GM19455 (cell line): ENCODE measurements around the gene PPP2R2B.

ENCODE experiments used
- ATAC-seq: cut with Tn5 transposase; IDR thresholded peaks from one replicate; pipeline ENCODE4 v1.9.1; 2021; ENCODE audit not compliant: unreplicated experiment

PPP2R2B gene

GRCh38 chr5:146788898-146789297 lies 89.7 kb downstream of the PPP2R2B start:
- no peak for ATAC-seq

DNA sequence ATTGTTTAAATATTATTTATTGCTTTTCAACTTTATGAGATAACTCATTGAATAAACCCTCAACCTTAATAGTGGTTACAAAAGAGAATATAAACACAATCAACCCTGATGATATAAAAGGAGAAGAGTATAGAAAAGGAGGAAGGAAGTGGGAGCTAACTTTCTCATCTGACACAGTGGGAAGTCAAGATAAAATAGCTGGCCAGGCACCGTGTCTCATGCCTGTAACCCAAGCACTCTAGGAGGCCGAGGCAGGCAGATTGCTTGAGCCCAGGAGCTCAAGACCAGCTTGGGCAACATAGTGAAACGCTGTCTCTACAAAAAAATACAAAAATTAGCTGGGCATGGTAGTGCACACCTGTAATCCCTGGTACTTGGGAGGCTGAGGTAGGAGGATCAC lies 93.5 kb downstream of the PPP2R2B start:
- no peak for ATAC-seq

DNA sequence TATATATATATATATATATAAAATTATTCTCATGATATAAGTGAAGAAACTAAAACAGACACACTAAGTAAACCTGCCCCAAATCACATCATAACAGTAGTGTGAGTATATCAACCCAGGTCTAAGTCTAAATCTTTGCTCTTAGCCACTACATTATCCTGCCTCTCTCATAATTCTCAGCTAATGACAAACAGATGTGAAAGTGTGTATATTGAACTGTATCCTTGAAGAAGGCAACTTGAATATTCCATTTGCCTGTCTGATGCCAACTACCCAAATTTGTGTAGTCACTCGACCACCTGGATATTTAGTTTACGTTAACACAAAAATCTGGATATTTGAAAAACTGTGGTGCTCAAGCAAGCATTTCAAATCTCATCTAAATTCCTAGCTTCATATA lies 97.4 kb downstream of the PPP2R2B start:
- ATAC-seq = no peak

GRCh38 chr5:146779211-146779869 lies 99.2 kb downstream of the PPP2R2B start:
- ATAC-seq = no peak

- ATAC-seq = no peak
These were observed 99.8 kb downstream of the PPP2R2B start for GRCh38 chr5:146778795-146779194.

DNA sequence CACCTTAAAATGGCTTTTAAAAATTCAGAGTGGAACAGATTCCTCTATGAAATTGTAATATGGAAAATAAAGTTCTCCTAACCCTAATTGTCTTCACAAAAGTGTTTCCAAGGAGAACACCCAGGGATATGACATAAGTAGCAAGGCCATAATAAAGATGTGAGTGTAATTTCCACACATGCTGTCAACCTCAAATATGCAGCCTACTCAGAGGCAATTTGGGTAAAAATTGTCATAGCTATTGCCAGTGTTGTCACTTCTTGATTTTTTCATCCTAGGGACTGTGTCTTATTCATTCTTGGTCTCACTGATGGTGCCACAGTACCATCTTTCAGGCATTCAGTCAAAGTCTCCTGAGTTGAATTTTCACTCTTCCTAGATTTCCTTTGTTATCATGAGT lies 100.3 kb downstream of the PPP2R2B start:
- no peak for ATAC-seq

GRCh38 chr5:146772881-146773466 lies 105.6 kb downstream of the PPP2R2B start:
- ATAC-seq = no peak

DNA sequence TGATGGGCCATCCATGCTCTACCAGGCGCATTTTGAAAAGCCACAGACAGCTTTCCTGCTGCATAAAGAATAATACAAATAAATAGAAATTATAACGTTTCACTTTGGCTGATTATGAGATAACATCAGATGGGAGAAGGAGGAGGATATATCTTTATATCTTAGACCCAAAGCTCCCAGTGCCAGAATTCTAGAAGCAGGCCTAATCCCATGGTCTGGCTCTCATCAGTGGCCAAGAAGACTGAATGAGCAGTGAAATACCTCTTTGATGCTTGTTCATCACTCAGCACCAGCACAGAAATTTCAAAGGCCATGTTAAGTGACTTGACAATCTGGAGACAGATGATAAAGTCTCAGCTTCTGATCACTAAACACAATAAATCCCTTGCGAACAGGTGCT lies 107.6 kb downstream of the PPP2R2B start:
- no peak for ATAC-seq

- ATAC-seq = no peak
These were observed 108.0 kb downstream of the PPP2R2B start for GRCh38 chr5:146770546-146770945.

DNA sequence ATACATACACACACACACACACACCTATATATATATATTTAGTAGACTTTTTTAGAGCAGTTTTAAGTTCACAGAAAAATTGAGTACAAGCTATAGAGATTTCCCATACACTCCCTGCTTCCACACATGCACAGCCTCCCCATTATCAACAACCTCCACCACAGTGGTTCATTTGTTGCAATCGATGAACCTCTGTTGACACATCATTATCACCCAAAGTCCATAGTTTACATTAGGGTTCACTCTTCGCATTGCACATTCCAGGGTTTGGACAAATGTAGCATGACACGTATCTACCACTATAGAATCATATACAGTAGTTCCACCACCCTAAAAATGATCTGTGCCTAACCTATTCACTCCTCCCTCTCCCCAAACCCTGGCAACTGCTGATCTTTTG lies 111.0 kb downstream of the PPP2R2B start:
- ATAC-seq = no peak

DNA sequence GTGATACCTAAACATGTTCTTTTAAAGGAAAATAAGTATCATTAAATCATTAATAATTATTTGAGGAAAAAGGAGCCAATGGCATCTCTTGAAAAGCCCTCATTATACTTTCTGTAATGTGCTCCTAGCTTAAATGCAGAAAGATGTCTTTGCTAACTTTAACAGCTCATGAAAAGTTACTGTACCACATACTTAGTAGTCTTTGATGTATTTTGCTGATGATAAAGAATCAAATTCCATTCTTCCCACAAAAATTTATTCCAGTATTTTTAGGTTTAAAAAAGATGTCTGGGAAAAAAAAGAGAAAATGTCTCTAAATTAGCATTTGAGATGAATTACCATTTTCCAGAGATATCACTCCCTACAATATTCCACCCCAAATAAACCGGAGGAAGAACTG lies 112.5 kb downstream of the PPP2R2B start:
- ATAC-seq = no peak

DNA sequence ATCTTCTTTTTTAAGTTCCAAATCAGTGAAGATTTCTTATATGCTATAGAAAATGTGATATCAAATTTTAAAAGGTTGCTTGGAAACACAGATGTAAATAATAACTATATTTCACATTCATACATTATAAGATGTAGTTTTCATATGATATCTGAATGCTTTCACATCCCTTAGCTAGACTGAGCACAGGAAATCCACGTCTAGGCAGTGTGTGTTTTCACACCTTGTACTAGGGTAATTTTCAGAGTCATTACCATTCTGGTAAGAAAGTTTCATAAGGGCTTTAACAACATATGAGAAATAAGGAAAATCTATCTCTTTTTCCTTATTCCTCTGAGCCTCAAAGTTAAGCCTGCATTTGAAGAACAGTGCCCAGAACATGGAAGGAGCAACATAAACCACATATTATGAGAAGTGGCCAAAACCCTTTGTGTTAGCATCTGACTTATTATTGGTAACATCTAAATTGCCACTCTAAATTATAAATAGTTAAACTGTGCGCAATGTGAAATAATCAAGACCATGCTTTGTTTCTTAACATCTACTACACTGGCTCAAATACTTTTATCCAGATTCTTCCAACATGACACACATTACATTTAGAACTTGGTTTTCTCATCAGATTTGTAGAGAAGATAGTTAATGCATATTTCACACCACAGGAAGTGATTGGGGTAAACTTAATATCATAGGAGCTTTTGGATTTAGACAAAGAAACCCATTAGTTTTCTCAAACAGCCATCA lies 113.3 kb downstream of the PPP2R2B start:
- ATAC-seq = no peak

DNA sequence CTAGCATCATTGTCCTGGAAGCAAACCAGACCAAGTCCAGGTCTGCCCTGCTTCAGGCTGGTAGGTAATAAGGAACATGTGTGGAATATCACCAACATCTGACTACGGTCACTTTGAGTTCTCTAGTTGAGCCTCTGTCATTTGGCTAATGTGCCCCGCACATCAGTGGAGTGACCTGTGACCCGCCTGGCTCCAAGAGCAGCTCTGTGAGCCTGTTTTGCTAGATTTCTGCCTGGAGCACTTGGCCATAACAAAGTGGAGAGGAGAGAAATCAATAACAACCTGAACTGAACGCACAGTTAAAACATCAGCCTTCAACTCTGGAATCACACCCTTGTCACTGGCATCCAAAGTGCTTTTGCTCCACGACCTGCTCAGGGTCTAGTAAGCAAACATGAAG lies 115.7 kb downstream of the PPP2R2B start:
- no peak for ATAC-seq

DNA sequence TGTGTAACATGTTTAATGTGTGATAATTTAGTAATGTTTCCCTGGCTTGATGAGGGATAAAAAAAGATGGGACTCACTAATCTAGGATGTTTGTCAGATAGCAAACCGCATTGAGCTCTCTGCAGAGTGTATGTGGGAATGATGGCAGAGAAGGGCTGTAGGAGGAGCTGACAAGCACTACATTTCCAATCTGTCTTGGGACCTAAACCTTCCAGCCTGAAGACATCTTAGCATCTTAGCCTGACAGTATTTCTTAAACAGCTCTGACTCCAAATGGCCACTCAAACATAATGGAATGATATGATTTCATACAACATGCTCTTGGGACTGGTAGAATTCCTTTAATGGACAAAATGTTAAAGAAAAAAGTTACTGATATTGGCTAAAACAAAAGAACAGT lies 116.7 kb downstream of the PPP2R2B start:
- no peak for ATAC-seq

DNA sequence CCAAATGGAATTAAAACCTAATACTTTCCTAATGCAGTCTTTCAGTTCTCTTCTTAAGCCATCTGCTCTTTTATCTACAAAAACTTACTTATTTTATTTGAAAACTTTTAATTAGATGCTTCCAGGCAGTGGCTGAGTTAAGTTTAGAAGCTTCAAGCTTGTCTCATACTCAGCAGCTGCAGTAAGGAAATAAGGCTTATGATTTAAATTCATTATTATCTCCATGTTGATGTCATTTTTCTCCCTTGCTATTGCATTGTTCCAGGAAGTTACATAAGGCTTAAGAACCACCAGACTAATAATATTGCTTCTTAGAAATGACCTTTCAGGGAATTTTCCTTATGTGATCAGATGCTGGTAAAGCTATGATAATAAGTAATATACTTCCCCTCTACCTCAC lies 119.6 kb downstream of the PPP2R2B start:
- no peak for ATAC-seq

GRCh38 chr5:146758076-146758475 lies 120.5 kb downstream of the PPP2R2B start:
- ATAC-seq = no peak

DNA sequence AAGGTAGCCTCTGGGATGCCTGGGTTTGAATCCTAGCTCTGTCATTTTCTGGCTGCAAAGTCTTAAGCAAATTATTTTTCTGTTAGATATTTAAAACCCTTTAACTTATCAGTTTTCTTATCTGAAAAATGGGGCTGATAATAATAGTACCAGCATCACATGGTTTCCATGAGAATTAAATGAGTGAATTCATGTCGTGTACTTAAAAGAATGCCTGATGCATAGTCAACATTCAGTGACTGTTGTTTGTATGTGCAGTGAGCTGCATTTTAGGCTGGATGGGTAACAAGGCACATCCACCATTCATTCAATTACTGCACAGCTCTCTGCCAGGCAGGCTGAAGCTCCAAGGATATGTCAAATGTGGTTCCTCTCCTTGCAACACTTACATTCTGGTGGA lies 122.0 kb downstream of the PPP2R2B start:
- no peak for ATAC-seq

DNA sequence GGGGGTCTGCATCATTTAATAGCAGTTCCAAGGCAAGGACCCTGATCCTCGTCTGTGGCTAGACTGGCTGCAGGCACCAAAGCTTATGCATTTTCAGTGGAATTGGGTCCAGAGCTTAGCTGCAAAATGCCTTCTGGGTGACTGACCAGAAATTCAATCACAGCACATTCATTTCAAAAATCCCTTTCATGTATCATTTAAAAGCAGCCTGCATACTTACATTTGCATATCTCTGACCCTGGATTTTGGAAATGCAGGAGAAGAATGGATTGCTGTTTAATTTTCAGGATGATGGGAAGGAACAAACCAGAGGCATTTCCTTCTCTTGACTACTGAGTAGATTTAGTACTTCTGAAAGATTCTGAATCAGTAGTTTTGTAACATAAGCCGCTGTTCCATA lies 122.8 kb downstream of the PPP2R2B start:
- ATAC-seq = no peak

GRCh38 chr5:146754621-146755020 lies 123.9 kb downstream of the PPP2R2B start:
- no peak for ATAC-seq

DNA sequence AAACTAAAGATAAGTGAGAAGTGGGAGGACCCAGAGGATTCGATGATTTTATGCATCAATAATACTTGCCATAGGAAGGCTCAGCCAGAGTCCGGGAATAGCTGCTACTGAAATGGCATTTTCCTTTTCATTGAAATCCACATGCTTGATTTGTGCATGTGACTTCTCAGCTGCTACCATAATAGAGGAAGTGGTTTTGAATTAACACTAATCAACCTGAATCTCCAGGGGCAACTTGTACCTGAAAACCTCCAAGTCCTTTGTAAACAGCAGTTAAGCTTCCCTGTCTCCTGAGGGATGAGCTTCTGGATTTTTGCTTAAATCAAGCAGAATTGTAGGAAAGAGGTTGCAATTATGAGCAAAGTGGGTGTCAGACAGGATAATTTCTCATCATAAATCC lies 124.9 kb downstream of the PPP2R2B start:
- ATAC-seq = no peak

DNA sequence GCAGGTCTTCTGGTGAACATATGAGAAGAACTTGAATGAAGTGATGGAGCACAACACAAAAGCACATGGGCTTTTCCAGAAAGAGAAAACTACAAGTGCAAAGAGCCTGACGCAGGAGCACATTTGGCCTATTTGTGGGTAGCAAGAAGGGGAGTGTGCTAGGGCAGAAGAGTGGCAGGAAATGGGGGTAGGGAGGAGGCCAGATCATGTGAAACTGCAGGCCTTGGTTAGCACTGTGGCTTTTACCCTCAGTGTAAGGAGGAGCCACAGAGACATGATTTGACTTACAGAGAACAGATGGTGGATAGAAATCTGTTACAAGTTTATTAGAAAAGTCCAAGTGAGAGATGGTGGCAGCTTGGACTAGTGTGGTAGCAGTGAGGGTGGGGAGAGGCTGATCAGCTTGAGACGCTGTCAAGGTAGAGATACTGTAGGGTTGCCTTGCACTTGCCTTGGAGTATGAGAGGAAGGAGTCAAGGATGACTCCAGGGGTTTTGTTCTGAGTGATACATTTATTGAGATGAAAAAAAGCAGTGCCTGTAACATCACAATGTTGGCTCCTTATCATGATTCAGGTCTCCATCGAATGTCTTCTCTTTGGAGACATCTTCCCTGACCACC lies 126.7 kb downstream of the PPP2R2B start:
- peak; percentile 99 for ATAC-seq

DNA sequence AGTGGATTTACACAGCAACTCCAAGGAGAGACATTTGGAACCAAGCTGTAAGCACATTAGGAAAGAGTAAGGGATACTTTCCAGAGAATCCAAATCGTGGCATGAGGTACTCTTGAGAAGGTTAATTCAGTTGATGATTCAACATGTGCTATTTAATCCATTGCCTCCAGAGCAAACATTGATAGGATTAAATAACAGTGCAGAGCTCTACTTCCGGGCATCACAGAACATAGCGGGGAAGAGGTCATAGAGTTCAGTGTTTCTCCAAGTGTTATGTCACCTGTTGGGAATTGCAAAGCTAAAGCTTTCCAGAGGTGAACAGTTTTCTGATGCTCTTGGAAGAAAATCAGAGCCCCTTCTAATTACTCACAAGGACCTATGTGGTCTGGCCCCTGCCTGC lies 127.5 kb downstream of the PPP2R2B start:
- ATAC-seq = no peak
